Activated CD4-positive, CD25-positive, alpha-beta regulatory T cell treated with anti-CD3 and anti-CD28 coated beads, Interleukin-2, amount 50 U/mL, for 16 hours (primary cell): ENCODE measurements around the gene SLC4A2.

Source experiments
- DNase-seq: peaks from one replicate; pipeline ENCODE4 v3.0.0-alpha.2; 2020; ENCODE audit warnings: low read depth, low spot score

SLC4A2 gene

DNA sequence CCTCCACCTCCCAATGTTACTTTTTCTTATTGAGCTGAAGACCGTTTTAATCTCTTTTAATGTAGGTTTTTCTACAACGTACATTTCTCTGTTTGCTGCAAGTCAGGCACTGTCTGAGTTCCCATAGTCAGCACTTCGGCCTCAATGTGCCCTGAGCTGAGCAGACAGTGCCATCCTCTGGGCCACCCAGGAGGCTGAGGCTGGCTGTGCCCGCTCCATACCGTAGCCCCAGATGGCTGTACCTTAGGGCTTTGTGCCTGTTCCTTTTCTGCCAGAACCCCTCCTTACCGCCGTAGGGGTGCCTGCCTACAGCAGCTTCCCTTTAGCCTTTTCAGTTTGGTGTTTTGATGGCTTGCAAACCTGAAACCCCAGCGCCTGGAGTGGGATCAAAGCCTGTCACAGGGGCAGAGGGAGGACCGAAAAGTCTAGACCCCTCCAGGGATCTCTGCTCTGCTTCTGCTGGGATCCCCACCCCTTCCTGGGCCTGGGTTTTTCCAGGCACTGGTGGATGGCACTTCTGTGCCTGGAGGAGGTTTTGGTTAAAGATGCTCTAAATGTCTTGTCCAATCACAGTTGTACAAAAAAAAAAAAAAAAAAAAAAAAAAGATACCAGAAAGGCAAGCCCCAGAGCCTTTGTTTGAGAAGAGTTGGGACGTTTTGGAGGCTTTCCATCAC is 35.9 kb downstream of the SLC4A2 start:
- DNase-seq = no peak

GRCh38 chr7:151095828-151096475 is 36.6 kb downstream of the SLC4A2 start:
- no peak for DNase-seq

- DNase-seq = no peak
These were observed 40.3 kb downstream of the SLC4A2 start for GRCh38 chr7:151099486-151100211.

- DNase-seq = no peak
These were observed 41.5 kb downstream of the SLC4A2 start for GRCh38 chr7:151100921-151101320.

DNA sequence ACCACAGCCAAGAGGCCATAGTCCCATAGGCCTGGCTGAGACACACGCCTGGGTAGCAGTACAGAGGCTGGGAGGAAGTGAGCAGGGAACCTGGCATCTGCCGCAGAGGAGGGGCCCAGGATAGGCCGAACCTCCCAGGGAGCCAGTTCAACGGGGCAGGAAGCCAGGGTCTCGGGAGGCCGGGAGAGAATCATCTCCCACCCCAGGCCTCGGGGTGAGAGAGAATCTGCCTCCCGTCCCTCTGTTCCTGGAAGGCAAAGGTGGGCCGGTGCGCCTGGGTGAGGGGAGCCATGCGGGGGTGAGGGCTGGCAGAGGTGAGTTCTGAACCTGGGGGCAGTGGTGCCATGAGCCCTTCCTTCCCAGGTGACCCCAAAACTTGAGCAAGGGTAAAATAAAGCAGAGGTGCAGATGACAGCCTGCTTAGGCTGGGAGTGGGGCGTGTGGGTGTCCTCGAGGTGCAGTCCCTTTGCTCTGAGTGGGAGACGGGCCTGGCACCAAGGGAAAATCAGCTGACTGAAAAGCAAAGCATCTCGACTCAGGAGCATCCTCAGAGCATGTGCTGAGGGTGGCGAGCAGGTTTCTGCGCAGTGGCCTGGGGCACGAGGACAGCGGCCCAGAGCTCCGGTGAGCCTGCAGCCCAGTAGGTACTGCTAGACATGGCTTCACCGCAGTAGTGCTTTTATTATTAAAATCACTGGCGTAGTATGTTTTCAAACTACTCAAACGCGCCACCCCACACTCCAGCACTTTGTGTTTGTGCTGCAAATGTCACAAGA is 42.4 kb downstream of the SLC4A2 start:
- no peak for DNase-seq

GRCh38 chr7:151102991-151103390 is 43.6 kb downstream of the SLC4A2 start:
- no peak for DNase-seq

- DNase-seq = no peak
These were observed 44.6 kb downstream of the SLC4A2 start for GRCh38 chr7:151103973-151104372.

DNA sequence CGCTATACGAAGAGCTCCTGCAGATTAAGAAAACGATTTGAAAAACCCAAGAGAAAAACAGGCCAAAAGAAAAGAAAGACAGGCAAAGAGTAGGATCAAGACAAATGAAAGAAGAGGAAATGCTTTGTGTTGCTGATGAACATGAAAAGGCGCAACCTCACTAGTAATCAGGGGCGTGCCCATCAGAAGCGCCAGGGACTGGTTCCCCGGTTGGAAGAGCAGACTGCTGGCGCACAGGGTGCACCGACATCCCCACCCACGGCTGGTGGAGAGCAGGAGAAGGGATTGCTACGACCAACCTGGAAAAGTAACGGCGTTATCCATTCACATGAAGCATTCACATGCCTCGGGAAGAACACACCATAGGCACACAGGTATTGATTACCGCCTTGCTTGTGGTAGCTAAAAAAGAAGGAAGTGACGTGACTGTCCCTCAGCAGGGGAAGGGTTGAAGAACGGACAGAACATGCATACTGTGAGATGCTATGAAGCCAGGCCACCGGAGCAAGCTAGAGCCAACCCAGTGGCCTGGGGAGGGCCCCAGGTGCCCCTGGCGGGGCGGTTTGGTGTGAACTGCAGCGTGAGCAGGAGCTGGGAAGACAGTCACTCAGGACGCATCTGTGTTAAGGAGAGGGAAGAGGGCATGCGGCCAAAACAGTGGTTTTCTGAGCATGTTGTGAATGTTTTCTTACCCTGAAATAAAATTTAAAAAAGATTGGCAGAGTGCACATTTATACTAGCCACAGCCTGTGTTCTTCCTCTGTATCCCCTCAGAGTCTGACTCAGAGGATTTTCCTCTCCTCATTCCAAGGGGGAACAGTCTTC is 45.2 kb downstream of the SLC4A2 start:
- no peak for DNase-seq

GRCh38 chr7:151107882-151108281 is 48.5 kb downstream of the SLC4A2 start:
- no peak for DNase-seq

GRCh38 chr7:151109094-151110048 is 50.0 kb downstream of the SLC4A2 start:
- DNase-seq = no peak

DNA sequence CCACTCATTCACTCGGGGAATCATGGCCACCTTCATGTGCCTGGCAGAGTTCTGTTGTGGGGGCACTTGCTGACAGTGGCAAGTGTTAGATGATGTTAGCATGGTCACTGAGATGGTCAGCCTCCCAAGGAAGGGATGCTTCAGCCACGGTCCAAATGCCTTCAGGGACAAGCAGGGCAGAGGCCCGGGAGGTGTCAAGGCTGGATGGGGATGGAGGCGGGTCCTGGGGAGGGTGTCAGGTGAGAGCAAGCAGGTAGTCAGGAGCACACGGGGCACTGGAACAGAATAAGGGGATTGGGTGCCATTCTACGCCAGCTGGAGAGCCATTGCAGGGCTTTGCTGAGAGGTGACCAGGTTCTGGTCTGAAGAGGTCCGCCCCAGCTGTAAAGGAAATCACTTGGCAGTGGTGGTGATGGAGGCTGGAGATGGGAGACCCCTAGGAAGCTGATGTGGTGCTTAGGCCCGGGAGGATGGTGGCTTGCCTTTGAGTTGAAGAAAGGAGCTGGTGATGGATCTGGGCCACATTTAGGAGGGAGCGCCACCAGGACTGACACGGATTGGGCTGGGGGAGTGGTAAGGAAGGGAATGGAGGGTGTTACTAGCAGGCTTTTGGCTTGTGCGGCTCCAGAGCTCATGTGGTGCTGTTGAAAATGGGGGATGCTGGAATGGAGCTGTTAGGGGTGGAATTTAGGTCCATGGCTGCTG is 51.0 kb downstream of the SLC4A2 start:
- DNase-seq = no peak

GRCh38 chr7:151110941-151111645 is 51.7 kb downstream of the SLC4A2 start:
- peak; percentile 56 for DNase-seq

DNA sequence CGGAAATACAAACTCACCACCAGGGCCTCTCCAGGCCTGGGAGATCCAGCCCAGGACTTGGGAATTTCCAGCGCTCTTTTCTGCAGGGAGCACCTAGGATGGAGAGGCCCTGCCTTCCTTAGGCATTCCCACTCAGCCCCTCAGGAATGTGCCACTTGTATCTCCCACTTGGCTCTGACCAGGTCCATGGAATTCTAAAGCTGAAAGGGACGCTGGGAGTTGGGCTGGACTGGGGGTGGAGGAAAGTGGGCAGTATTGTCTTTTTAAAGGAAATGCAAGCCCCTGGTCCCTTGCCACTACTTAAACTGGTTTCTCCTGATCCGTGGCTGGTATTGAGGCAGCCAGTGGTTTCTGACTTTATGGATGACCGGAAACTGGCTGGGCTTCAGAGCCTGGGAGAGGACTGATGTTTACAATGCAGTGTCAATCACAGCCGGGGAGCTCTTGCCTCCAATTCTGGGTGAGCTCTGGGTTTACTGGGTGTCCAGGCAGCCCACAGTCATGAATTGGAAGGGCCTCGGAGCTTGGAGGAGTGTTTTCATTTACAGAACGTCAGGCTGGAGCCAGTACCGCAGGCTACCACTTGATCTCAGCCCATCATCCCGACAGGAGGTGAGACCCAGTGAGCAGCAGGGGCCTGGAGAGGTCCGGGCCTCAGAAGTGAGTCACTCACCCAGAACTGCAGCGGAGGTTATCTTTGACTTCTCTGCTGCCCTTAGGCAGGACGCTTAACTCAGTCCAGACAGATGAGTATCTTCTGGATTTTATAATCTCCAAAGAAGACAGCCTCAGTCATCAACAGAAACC is 54.2 kb downstream of the SLC4A2 start:
- no peak for DNase-seq

DNA sequence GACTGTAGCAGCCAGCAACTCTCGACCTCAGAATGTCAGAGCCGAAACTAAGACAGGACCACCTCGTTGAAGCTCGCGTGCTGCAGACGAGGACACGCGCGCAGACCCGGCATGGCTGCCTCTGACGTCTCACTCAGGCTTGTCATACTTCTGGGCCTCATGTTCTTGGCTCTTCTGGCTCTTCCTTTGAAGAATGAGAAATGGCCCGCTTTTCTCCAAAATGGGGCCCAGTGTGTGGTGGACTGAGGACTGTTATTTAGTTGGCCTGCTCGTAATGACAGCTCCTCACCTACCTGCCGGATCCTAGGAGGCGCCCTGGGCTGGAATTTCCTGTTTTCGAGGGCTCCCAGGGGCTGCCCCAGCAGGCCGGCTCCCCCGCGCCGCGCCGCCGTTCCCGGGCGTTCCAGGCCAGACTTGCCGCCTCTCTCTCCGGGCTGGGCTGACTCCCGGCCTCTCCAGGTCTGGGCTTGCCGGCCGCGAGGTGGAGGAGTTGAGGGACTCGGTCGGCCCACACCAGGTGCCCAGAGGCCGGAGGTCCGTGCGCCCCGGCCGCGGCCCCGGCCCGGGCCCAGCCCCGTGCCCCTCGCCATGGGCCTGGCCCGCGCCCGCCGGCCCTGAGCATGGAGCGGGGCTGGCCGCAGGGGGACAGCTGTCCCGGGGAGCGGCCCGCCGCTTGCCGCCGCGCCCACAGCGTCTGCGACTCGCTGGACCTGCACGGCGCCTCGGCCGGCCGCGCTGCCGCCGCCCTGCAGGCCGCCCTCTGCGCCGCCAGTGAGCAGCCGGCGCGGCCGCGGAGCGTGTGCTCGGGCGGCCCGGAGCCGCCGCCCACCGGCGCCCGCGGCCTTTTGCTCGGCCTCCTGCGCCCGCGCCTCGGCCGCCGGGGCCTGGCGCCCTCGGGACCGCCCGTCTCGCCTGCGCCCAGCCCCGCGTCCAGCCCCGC is 55.0 kb downstream of the SLC4A2 start:
- DNase-seq = no peak

- no peak for DNase-seq
These were observed 55.9 kb downstream of the SLC4A2 start for GRCh38 chr7:151115121-151115835.

GRCh38 chr7:151115836-151116418 is 56.5 kb downstream of the SLC4A2 start:
- DNase-seq = no peak
